GM12874 (cell line): ENCODE results near the gene MGAT4B.

Experiments
- TF ChIP-seq, protein P1 (sequence below): IDR thresholded peaks from 2 replicates; pipeline ENCODE4 v1.5.1; 2011; ENCODE audit warnings: low read depth, mild to moderate bottlenecking, control low read depth, low read length, moderate library complexity; ENCODE audit not compliant: insufficient read depth

The MGAT4B gene

DNA sequence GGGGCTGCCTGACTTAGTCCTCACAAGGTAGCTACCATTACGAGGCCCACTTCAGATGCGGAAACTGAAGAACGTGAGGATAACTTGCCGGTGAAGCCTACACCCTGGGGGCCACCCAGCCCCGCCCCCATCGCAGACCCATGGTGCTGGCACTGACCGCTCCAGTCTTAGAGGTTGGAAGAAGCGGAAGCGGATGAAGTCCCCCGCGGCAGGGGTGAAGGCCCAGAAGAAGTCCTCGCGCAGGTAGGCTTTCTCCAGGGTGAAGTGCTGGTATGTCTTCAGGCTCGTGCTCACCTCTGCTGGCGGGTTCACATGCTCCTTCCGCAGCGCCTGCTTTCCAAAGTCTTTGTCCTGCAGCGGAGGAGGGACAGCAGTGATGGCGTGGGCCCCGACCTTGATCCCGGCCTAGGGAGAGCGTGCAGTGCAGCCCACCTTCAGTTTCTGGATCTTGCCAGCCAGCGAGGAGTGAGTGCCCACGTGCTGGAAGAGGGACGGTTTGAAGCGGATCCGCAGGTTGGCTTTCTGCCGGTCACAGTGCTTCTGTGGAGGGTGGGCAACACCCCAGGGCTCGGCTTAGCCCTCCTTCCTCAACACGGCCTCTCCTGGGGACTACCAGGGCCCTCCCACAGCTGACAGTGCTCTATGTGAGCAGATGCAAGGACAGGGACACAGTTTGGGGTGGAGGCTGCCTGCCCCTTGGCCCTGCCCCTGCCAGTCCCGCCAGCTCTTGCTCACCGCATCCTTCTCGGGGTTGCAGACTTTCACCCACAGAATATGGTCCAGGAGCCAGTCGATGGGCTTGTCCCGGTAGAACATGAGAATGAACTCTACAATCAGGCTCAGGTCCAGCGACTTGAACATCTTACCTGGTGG lies 7.7 kb downstream of the MGAT4B start:
- TF ChIP-seq, protein P1, sequence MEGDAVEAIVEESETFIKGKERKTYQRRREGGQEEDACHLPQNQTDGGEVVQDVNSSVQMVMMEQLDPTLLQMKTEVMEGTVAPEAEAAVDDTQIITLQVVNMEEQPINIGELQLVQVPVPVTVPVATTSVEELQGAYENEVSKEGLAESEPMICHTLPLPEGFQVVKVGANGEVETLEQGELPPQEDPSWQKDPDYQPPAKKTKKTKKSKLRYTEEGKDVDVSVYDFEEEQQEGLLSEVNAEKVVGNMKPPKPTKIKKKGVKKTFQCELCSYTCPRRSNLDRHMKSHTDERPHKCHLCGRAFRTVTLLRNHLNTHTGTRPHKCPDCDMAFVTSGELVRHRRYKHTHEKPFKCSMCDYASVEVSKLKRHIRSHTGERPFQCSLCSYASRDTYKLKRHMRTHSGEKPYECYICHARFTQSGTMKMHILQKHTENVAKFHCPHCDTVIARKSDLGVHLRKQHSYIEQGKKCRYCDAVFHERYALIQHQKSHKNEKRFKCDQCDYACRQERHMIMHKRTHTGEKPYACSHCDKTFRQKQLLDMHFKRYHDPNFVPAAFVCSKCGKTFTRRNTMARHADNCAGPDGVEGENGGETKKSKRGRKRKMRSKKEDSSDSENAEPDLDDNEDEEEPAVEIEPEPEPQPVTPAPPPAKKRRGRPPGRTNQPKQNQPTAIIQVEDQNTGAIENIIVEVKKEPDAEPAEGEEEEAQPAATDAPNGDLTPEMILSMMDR = no peak

DNA sequence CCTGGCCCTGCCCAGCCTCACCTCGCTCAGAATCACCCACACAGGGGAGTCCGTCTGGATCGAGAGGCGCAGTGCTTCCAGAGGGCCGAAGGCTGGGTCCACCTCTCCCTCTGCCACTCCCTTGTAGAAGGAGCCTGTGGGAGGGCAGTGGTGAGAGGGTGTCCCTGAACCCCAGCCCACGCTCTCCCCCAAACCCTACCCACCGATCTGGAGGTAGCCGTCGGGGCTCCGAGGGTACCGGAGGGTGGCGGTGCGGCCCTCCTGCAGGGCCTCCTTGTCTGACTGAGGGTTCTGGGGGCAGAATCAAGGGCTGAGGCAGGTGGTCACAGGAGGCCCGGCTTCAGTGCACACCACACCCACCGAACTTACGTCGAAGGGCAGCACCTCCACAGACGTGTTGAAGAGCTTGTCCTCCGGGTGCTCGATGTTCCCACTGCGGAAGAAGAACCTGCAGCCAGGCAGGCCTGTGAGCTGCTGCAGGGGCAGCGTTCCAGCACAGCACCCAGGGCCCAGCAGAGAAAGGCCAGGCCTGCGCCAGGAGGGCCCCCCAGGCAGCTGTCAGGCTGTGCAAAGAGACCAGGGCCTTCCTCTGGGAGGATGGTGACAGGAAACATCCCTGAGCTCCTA lies 8.4 kb downstream of the MGAT4B start:
- TF ChIP-seq, protein P1 = no peak

DNA sequence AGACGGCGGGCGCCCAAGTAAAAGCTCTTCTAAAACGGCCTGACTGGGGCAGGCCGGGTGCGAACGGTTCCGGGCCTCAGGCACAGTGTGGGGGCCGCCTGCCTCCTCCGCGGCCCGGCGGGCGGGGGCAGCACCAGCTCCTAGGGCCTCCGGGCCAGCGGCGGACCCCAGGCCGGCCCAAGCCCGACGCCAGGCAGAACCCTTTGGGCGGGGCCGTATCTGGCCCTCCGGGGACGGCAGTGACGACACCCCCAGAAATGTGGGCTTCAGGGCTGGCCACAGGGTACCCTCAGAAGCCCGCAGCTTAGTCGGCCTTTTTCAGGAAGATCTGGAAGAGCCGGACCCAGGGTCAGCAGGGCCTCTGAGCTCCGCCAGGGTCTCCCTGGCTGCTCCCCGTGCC lies 8.9 kb downstream of the MGAT4B start:
- TF ChIP-seq, protein P1 = no peak

DNA sequence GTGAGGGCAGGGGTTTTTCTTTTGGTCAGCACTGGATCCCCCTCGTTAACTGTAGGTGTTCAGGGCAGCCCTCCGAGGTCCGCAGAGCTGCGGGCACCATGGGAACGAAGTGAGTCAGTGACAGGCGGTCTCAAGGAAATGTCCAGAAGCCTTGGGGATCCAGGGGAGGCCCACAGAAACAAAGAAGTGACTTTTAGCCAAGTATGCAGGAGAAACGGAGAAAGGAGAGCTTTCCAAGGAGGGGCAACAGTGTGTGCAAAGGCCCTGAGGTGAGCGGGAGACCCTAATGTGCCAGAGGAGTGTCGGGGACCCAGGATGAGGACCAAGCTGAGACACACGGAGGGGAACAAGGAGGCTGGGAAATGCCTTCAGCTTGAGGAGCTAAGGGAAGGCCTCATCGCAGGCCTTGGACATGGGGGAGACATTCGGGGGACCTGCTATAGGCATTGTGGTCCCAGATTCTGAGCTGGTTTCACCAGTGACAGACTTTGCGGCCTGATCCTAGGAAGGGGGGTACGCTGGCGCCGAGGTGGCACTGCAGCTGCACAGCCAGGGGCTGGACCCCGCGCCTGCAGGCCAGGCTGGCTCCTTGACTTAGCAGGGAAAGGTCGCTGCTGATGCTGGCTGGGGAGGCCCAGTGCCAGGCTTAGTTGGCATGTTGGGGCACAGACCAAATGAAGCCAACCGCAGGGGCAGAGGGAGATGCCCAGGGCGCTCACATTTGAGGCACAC lies 9.6 kb downstream of the MGAT4B start:
- TF ChIP-seq, protein P1 = no peak

DNA sequence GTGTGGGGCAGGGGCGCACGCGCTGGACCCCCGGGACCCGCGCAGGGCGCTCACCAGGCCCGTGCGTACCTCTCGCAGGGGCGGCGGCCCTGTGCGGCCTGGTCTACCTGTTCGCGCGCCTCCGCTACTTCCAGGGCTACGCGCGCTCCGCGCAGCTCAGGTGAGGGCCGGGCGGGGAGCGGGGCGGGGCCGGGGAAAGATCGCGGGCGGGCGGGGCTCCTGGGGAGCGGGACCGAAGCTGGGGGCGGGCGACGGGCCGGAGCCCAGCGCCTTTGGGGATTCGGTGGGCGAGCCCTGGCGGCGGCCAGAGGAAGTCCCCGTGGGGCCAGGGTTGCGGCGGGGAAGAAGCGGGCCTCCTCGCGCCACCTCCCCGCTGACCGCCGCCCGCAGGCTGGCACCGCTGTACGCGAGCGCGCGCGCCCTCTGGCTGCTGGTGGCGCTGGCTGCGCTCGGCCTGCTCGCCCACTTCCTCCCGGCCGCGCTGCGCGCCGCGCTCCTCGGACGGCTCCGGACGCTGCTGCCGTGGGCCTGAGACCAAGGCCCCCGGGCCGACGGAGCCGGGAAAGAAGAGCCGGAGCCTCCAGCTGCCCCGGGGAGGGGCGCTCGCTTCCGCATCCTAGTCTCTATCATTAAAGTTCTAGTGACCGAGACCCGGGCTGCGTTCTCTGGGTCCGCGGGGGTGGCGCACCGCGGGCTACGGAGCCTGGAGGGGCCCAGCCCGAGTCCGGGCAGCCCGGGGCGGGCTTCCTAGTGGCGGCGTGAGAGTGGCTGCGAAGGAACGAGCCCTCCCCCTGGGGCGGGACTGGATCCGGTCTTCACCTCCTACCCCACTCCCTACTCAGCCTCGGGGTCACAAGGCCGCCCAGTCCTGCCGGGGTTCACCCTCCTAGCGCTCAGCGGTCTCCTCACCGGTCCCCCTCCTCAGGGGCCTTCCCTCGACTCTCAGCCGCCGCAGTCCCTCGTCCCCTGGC lies 10.5 kb downstream of the MGAT4B start:
- TF ChIP-seq, protein P1 = peak; percentile 76

DNA sequence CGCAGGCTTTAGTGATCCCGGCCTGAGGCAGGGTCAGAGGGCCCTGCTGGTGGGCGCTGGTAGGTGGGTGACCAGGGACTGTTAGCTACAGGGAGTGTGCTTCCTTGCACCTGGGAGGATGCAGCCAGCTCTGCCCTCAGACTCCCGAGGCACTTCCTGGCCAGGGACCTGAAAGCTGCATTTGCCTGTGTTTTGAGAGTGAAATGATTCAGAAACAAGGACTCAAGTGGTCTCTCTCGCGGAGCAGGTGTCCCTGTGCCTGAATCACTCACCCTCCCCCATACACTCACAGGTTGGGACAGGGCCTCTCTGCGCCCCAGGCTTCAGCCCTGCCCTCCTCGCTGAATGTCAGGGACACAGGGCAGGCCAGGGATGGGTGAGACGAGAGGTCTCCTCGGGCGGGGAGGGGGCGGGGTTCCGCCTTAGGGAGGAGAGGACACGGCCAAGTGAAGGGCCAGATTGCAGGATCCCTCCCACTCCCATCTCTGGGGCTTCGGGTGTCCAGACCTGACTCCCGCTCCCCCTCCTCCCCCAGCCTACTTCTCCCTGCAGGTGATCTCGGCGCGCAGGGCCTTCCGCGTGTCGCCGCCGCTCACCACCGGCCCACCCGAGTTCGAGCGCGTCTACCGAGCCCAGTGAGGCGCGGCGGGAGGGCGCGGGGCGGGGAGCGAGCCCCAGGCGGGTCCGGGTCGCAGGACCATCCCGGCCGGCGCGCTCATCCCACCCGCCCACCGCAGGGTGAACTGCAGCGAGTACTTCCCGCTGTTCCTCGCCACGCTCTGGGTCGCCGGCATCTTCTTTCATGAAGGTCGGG lies 11.4 kb downstream of the MGAT4B start:
- TF ChIP-seq, protein P1 = no peak
